ENCODE data around the gene IL5. TPM values are rescaled to one million over a fixed set of nuclear protein-coding genes. Genes with fewer than 3 reads are reported as not detected.

The IL5 gene
- total RNA-seq, 1 experiment from 2014 or later, result not detected

GRCh38 chr5:132505641-132506040 is 37.7 kb downstream of the IL5 start:
- DNase-seq (no peak), ATAC-seq (no peak; the same call in 1 of the 2 replicates)
- intact Hi-C loops (cut with micrococcal nuclease), result no loop called here
- TF ChIP-seq EZH2 (IDR thresholded peaks at IDR 0.05; ENCODE audit: low read length, unreplicated experiment) (no peak), EZH2phosphoT487 (IDR thresholded peaks at IDR 0.05; ENCODE audit: borderline replicate concordance, low read length) (no peak)
- TF ChIP-seq, protein P1, sequence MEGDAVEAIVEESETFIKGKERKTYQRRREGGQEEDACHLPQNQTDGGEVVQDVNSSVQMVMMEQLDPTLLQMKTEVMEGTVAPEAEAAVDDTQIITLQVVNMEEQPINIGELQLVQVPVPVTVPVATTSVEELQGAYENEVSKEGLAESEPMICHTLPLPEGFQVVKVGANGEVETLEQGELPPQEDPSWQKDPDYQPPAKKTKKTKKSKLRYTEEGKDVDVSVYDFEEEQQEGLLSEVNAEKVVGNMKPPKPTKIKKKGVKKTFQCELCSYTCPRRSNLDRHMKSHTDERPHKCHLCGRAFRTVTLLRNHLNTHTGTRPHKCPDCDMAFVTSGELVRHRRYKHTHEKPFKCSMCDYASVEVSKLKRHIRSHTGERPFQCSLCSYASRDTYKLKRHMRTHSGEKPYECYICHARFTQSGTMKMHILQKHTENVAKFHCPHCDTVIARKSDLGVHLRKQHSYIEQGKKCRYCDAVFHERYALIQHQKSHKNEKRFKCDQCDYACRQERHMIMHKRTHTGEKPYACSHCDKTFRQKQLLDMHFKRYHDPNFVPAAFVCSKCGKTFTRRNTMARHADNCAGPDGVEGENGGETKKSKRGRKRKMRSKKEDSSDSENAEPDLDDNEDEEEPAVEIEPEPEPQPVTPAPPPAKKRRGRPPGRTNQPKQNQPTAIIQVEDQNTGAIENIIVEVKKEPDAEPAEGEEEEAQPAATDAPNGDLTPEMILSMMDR (conservative IDR thresholded peaks at IDR 0.05; ENCODE audit: low read depth, low read length), result no peak
- ChIA-PET CTCF (interaction anchor here (0.6 to 0.7 kb wide), 2 partner anchors 91 to 325 kb away, joined by 3 read pairs; no protein-coding TSS in a partner anchor), POLR2A (ENCODE audit: unreplicated experiment) (no interaction called here)
- Histone ChIP-seq H3K9me2 (replicated peaks; ENCODE audit: low read length) (no peaks in the 10 kb centered on the region), H3K36me3 (ENCODE audit: low read depth, low read length) (no peaks in the 10 kb centered on the region), H3K9ac (ENCODE audit: low read length) (no peak overlapping the region), H4K20me1 (ENCODE audit: low read length) (no peaks in the 10 kb centered on the region), H3K4me2 (ENCODE audit: low read length) (no peak overlapping the region), H3K27me3 (ENCODE audit: low read length) (no peaks in the 10 kb centered on the region), H3K4me3 (ENCODE audit: low read length) (no peak overlapping the region), H3K4me1 (ENCODE audit: insufficient read depth, low read length) (no peaks in the 10 kb centered on the region), H3K27ac (ENCODE audit: low read length) (no peak overlapping the region), H3K9me3 (ENCODE audit: low read length) (no peaks in the 10 kb centered on the region), H2AFZ (ENCODE audit: low read length) (no peak overlapping the region), H3F3A (ENCODE audit: low read length, unreplicated experiment) (no peaks in the 10 kb centered on the region), H3K79me2 (ENCODE audit: low read length) (no peaks in the 10 kb centered on the region)
- no TSS peak for BruUV-seq (replicated peaks)

DNA sequence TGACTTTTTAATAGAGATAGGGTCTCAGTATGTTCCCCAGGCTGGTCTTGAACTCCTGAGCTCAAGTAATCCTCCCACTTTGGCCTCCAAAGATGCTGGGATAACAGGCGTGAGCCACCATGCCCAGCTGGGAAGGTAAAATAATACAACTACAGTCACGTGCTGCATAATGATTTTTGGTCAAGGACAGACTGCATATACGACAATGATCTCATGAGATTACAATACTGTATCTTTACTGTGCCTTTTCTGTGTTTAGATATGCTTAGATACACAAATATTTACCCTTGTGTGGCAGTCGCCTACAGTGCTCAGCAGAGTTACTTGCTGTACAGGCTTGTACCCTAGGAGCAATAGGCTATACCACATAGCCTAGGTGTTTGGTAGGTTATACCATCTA is 38.6 kb downstream of the IL5 start:
- DNase-seq (no peak), ATAC-seq (no peak)
- Histone ChIP-seq H4K20me1 (ENCODE audit: low read length) (no peaks in the 10 kb centered on the region), H3K4me2 (ENCODE audit: low read length) (no peak overlapping the region), H3F3A (ENCODE audit: low read length, unreplicated experiment) (no peaks in the 10 kb centered on the region), H3K27ac (ENCODE audit: low read length) (no peak overlapping the region), H3K36me3 (ENCODE audit: low read depth, low read length) (no peaks in the 10 kb centered on the region), H3K27me3 (ENCODE audit: low read length) (no peaks in the 10 kb centered on the region), H3K79me2 (ENCODE audit: low read length) (no peaks in the 10 kb centered on the region), H3K9me2 (replicated peaks; ENCODE audit: low read length) (no peaks in the 10 kb centered on the region), H3K9ac (ENCODE audit: low read length) (no peak overlapping the region), H2AFZ (ENCODE audit: low read length) (no peak overlapping the region), H3K9me3 (ENCODE audit: low read length) (no peaks in the 10 kb centered on the region), H3K4me3 (ENCODE audit: low read length) (no peak overlapping the region), H3K4me1 (ENCODE audit: insufficient read depth, low read length) (peaks cover 4% of the 10 kb centered on the region; the same call in 1 of the 2 replicates)
- TF ChIP-seq EZH2phosphoT487 (IDR thresholded peaks at IDR 0.05; ENCODE audit: borderline replicate concordance, low read length), result no peak
- TF ChIP-seq EZH2 (IDR thresholded peaks at IDR 0.05; ENCODE audit: low read length, unreplicated experiment), result no peak
- TF ChIP-seq, protein P1 (conservative IDR thresholded peaks at IDR 0.05; ENCODE audit: low read depth, low read length), result no peak
- no TSS peak for BruUV-seq (replicated peaks)
- CTCF ChIA-PET, result interaction anchor here (0.6 kb wide), 2 partner anchors 8 to 90 kb away, joined by 3 to 6 read pairs; no protein-coding TSS in a partner anchor
- POLR2A ChIA-PET (ENCODE audit: unreplicated experiment), result no interaction called here
- intact Hi-C loops (cut with micrococcal nuclease), result no loop called here

DNA sequence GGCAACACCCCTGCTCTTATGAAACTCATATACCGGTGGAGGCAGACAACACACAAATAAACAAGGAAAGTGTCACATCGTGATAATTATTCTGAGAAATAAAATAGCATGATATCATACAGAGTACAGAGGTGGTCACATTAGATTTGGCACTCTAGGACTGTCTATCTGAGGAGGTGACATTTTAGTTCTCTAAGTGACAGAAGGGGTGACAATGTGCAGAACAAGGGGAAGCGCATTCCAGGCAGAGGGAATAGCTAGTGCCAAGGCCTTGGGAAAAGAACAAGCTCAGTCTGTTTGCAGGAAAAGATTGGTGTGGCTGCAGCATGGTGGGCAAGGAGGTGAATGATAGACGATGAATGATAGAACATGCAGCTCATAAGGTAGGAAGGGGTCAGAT is 40.1 kb downstream of the IL5 start:
- no peak overlapping the region for H3K27ac ChIP-seq (ENCODE audit: low read length)
- no peaks in the 10 kb centered on the region for H4K20me1 ChIP-seq (ENCODE audit: low read length)
- H3K9me3 ChIP-seq (ENCODE audit: low read length), result no peaks in the 10 kb centered on the region
- TF ChIP-seq, protein P1 (conservative IDR thresholded peaks at IDR 0.05; ENCODE audit: low read depth, low read length), result no peak
- no peak for TF ChIP-seq EZH2phosphoT487 (IDR thresholded peaks at IDR 0.05; ENCODE audit: borderline replicate concordance, low read length)
- no peak for TF ChIP-seq EZH2 (IDR thresholded peaks at IDR 0.05; ENCODE audit: low read length, unreplicated experiment)
- no peaks in the 10 kb centered on the region for H3K36me3 ChIP-seq (ENCODE audit: low read depth, low read length)
- ATAC-seq (no peak), DNase-seq (no peak)
- H3K9me2 ChIP-seq (replicated peaks; ENCODE audit: low read length), result no peaks in the 10 kb centered on the region
- CTCF ChIA-PET, result no interaction called here
- H3K9ac ChIP-seq (ENCODE audit: low read length), result no peak overlapping the region
- no peak overlapping the region for H2AFZ ChIP-seq (ENCODE audit: low read length)
- no peak overlapping the region for H3K4me3 ChIP-seq (ENCODE audit: low read length)
- no peaks in the 10 kb centered on the region for H3F3A ChIP-seq (ENCODE audit: low read length, unreplicated experiment)
- no peaks in the 10 kb centered on the region for H3K27me3 ChIP-seq (ENCODE audit: low read length)
- H3K79me2 ChIP-seq (ENCODE audit: low read length), result no peaks in the 10 kb centered on the region
- no TSS peak for BruUV-seq (replicated peaks)
- POLR2A ChIA-PET (ENCODE audit: unreplicated experiment), result no interaction called here
- intact Hi-C loops (cut with micrococcal nuclease), result no loop called here
- peaks cover 19% of the 10 kb centered on the region for H3K4me1 ChIP-seq (ENCODE audit: insufficient read depth, low read length)
- H3K4me2 ChIP-seq (ENCODE audit: low read length), result no peak overlapping the region
